ENCODE data around the gene CRTC1.

CRTC1 gene

GRCh38 chr19:18666784-18667183, 16.7 kb upstream of the CRTC1 start:
- TF ChIP-seq ZFX (IDR thresholded peaks at IDR 0.05; ENCODE audit: borderline replicate concordance) (no peak), CTCF (IDR thresholded peaks at IDR 0.05) (no peak)
- no peak overlapping the region for H3K27ac ChIP-seq

GRCh38 chr19:18667531-18668251, 15.8 kb upstream of the CRTC1 start:
- H3K27ac ChIP-seq: no peak overlapping the region
- no peak for TF ChIP-seq ZFX (IDR thresholded peaks at IDR 0.05; ENCODE audit: borderline replicate concordance)
- TF ChIP-seq CTCF (IDR thresholded peaks at IDR 0.05): no peak

- TF ChIP-seq CTCF (IDR thresholded peaks at IDR 0.05) (no peak), ZFX (IDR thresholded peaks at IDR 0.05; ENCODE audit: borderline replicate concordance) (no peak)
- H3K27ac ChIP-seq: no peak overlapping the region
These were observed 15.2 kb upstream of the CRTC1 start for GRCh38 chr19:18668252-18668631.

GRCh38 chr19:18668744-18669523, 14.5 kb upstream of the CRTC1 start:
- no peak for TF ChIP-seq CTCF (IDR thresholded peaks at IDR 0.05)
- no peak for TF ChIP-seq ZFX (IDR thresholded peaks at IDR 0.05; ENCODE audit: borderline replicate concordance)

GRCh38 chr19:18669524-18669817, 14.0 kb upstream of the CRTC1 start:
- H3K27ac ChIP-seq: no peak overlapping the region
- TF ChIP-seq CTCF (IDR thresholded peaks at IDR 0.05) (no peak), ZFX (IDR thresholded peaks at IDR 0.05; ENCODE audit: borderline replicate concordance) (no peak)

More at GRCh38 chr19:18668744-18669523, 14.5 kb upstream of the CRTC1 start:
- no peak overlapping the region for H3K27ac ChIP-seq

GRCh38 chr19:18669883-18670282, 13.6 kb upstream of the CRTC1 start:
- TF ChIP-seq CTCF (IDR thresholded peaks at IDR 0.05) (no peak), ZFX (IDR thresholded peaks at IDR 0.05; ENCODE audit: borderline replicate concordance) (no peak)
- no peak overlapping the region for H3K27ac ChIP-seq

- no peak overlapping the region for H3K27ac ChIP-seq
- no peak for TF ChIP-seq ZFX (IDR thresholded peaks at IDR 0.05; ENCODE audit: borderline replicate concordance)
- TF ChIP-seq CTCF (IDR thresholded peaks at IDR 0.05): no peak
These were observed 13.2 kb upstream of the CRTC1 start for GRCh38 chr19:18670312-18670711.
